Activated T-cell treated with anti-CD3 and anti-CD28 coated beads, Interleukin-2, amount 50 U/mL, for 24 hours (primary cell): ENCODE measurements around the gene HLA-DRA.

Experiments used
- DNase-seq: peaks from one replicate; pipeline ENCODE4 v3.0.0-alpha.2; 2020
- H3K27ac Mint-ChIP-seq: 2 replicates; pipeline ENCODE4 v1.8.0; 2020; ENCODE audit warnings: mild to moderate bottlenecking, mixed read lengths
- H3K27me3 Mint-ChIP-seq: 2 replicates; pipeline ENCODE4 v1.8.0; 2020; ENCODE audit warnings: mixed read lengths
- H3K36me3 Mint-ChIP-seq: 2 replicates; pipeline ENCODE4 v1.8.0; 2020; ENCODE audit warnings: low read depth, mixed read lengths
- H3K4me1 Mint-ChIP-seq: 2 replicates; pipeline ENCODE4 v1.8.0; 2020; ENCODE audit warnings: low read depth, mixed read lengths
- H3K4me3 Mint-ChIP-seq: 2 replicates; pipeline ENCODE4 v1.8.0; 2020; ENCODE audit warnings: mild to moderate bottlenecking, moderate library complexity, mixed read lengths
- H3K9me3 Mint-ChIP-seq: 2 replicates; pipeline ENCODE4 v1.8.0; 2020; ENCODE audit warnings: mixed read lengths

HLA-DRA gene

GRCh38 chr6:32483968-32484613 is 44.4 kb downstream of the HLA-DRA start:
- Mint-ChIP-seq H3K27ac (no peak overlapping the region), H3K4me1 (no peaks in the 10 kb centered on the region), H3K27me3 (peaks cover 3% of the 10 kb centered on the region), H3K36me3 (no peaks in the 10 kb centered on the region), H3K4me3 (no peak overlapping the region), H3K9me3 (no peaks in the 10 kb centered on the region)
- DNase-seq, result no peak

- Mint-ChIP-seq H3K9me3 (no peaks in the 10 kb centered on the region), H3K36me3 (no peaks in the 10 kb centered on the region), H3K4me3 (no peak overlapping the region), H3K27ac (no peak overlapping the region), H3K27me3 (peaks cover 3% of the 10 kb centered on the region), H3K4me1 (no peaks in the 10 kb centered on the region)
- DNase-seq, result no peak
These were observed 44.9 kb downstream of the HLA-DRA start for GRCh38 chr6:32484614-32484998.

- DNase-seq, result no peak
- Mint-ChIP-seq H3K27ac (no peak overlapping the region), H3K4me1 (no peaks in the 10 kb centered on the region), H3K4me3 (no peak overlapping the region), H3K36me3 (no peaks in the 10 kb centered on the region), H3K27me3 (no peaks in the 10 kb centered on the region), H3K9me3 (no peaks in the 10 kb centered on the region)
These were observed 48.4 kb downstream of the HLA-DRA start for GRCh38 chr6:32488083-32488482.

- H3K4me3 Mint-ChIP-seq, result no peak overlapping the region
- no peaks in the 10 kb centered on the region for H3K4me1 Mint-ChIP-seq
- H3K9me3 Mint-ChIP-seq, result no peaks in the 10 kb centered on the region
- no peak overlapping the region for H3K27ac Mint-ChIP-seq
- no peaks in the 10 kb centered on the region for H3K27me3 Mint-ChIP-seq
- H3K36me3 Mint-ChIP-seq, result no peaks in the 10 kb centered on the region
- DNase-seq, result no peak
These were observed 52.0 kb downstream of the HLA-DRA start for GRCh38 chr6:32491700-32492099.

- Mint-ChIP-seq H3K27me3 (no peaks in the 10 kb centered on the region), H3K4me3 (no peak overlapping the region), H3K36me3 (no peaks in the 10 kb centered on the region), H3K4me1 (no peaks in the 10 kb centered on the region), H3K9me3 (no peaks in the 10 kb centered on the region), H3K27ac (no peak overlapping the region)
- DNase-seq, result no peak
These were observed 52.7 kb downstream of the HLA-DRA start for GRCh38 chr6:32492351-32492750.
